ENCODE measurements around the gene ACOT11. TPM values are rescaled to one million over a fixed set of nuclear protein-coding genes. Genes with fewer than 3 reads are reported as not detected.

The ACOT11 gene
- total RNA-seq, 1 donor from 2014 or later = 44.1 TPM

Other genes with a start within 250 kb of the ACOT11 start
- gene SSBP3, start 141.8 kb upstream of the ACOT11 start, total RNA-seq = 45.4 TPM
- gene FAM151A, start 75.3 kb downstream of the ACOT11 start, total RNA-seq = 0.22 TPM
- 14.3 TPM for gene MROH7, start 93.6 kb downstream of the ACOT11 start, total RNA-seq
- 16.7 TPM for gene TTC4, start 167.6 kb downstream of the ACOT11 start, total RNA-seq
- 3.8 TPM for gene PARS2, start 216.3 kb downstream of the ACOT11 start, total RNA-seq